Upper lobe of left lung (tissue), 6 donors: ENCODE measurements around the gene MSL3B.

Experiments used
- ATAC-seq, 2 donors: fragments of 200-7000 bp; cut with Tn5 transposase; one replicate each; pipeline ENCODE4 v1.9.1; 2022; ENCODE audit warnings: mild to moderate bottlenecking in 2 of 2, moderate library complexity in 2 of 2; ENCODE audit not compliant: low FRiP score in 2 of 2
- DNase-seq, 2 donors: peaks; one replicate each; pipeline ENCODE4 v3.0.0-alpha.2; 2019 to 2020
- H3K27ac ChIP-seq, 4 donors: fragments of 200-600 bp; sonication (generic); one replicate each; pipeline ENCODE4 v1.5.1; 2016 to 2019
- H3K27me3 ChIP-seq, 4 donors: fragments of 200-600 bp; sonication (generic); one replicate each; pipeline ENCODE4 v1.5.1; 2017 to 2019
- H3K36me3 ChIP-seq, 4 donors: fragments of 200-600 bp; sonication (generic); one replicate each; pipeline ENCODE4 v1.5.1; 2016 to 2019
- H3K4me1 ChIP-seq, 4 donors: fragments of 200-600 bp; sonication (generic); one replicate each; pipeline ENCODE4 v1.5.1; 2018 to 2019
- H3K4me3 ChIP-seq, 4 donors: fragments of 200-600 bp; sonication (generic); one replicate each; pipeline ENCODE4 v1.5.1; 2017 to 2019; ENCODE audit warnings: mild to moderate bottlenecking in 2 of 4, moderate library complexity in 1 of 4
- H3K9me3 ChIP-seq, 4 donors: fragments of 200-600 bp; sonication (generic); one replicate each; pipeline ENCODE4 v1.5.1; 2018 to 2019
- EP300 ChIP-seq, 4 donors: sonication (generic); formaldehyde crosslinking; IDR thresholded peaks; one replicate each; pipeline ENCODE4 v1.5.1; 2017; ENCODE audit warnings: antibody characterized with exemption in 4 of 4, control low read depth in 2 of 4
- POLR2A ChIP-seq, 4 donors: fragments of 450-650 bp; IDR thresholded peaks; one replicate each; pipeline ENCODE4 v1.5.1; 2016 to 2017; ENCODE audit warnings: antibody characterized with exemption in 4 of 4, mild to moderate bottlenecking in 2 of 4
- POLR2AphosphoS5 ChIP-seq, 2 donors: sonication (generic); formaldehyde crosslinking; IDR thresholded peaks; one replicate each; pipeline ENCODE4 v1.5.1; 2017; ENCODE audit warnings: antibody characterized with exemption in 2 of 2
- WGBS, 2 donors: methylation state at CpG; one replicate each; pipeline ENCODE4 v1.1.5; 2017 to 2018; 5-methylcytosine and 5-hydroxymethylcytosine counted together
- TF ChIP-seq, protein P1 (sequence below), 6 experiments: fragments of 450-650 bp in 4 of 6; fragments of 200-600 bp in 2 of 6; sonication (generic) in 2 of 6; IDR thresholded peaks; one replicate each; pipeline ENCODE4 v1.5.1; 2016 to 2019; ENCODE audit warnings: antibody characterized with exemption in 6 of 6
- donor health status: DM: no; HTN: no; CAD: no; lungs with moderate emphysema.
- donor health status: DM: no; HTN: yes; CAD: no; lungs with severe emphysema.

The MSL3B gene

DNA sequence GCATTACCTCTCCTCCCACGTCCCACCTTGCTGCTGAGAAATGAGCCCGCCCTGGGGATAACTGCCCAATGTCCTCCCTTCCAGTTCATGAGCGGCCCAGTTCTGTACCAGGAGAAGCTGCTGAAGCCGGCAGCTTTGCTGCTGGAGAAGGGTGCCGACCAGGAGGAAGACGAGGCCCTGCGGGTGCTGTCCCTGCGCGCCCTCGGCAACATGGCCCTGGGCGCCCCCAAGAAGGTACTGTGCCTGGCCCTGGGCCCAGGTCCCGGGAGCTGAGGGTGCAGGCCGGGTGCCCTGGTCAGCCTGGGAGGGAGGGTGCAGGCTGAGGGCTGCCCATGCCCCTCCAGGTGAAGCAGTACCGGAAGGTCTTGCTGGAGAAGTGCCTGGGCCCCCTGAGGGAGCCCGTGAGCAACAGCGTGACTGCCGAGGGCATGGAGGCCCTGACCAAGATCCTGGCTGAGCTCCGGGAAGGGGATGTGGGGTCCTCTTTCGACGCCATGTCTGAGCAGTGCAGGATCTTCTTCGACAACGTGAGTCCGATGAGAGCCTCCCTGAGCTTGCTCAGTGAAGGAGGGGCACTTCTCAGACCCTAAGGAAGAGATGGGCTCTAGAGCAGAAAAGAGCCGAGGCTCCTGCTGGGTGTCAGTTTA lies 39.5 kb downstream of the MSL3B start:
- no peaks in the 10 kb centered on the region for H3K27me3 ChIP-seq
- DNase-seq (no peak), ATAC-seq (no peak)
- no peak overlapping the region for H3K4me3 ChIP-seq
- no peaks in the 10 kb centered on the region for H3K36me3 ChIP-seq
- TF ChIP-seq, protein P1, sequence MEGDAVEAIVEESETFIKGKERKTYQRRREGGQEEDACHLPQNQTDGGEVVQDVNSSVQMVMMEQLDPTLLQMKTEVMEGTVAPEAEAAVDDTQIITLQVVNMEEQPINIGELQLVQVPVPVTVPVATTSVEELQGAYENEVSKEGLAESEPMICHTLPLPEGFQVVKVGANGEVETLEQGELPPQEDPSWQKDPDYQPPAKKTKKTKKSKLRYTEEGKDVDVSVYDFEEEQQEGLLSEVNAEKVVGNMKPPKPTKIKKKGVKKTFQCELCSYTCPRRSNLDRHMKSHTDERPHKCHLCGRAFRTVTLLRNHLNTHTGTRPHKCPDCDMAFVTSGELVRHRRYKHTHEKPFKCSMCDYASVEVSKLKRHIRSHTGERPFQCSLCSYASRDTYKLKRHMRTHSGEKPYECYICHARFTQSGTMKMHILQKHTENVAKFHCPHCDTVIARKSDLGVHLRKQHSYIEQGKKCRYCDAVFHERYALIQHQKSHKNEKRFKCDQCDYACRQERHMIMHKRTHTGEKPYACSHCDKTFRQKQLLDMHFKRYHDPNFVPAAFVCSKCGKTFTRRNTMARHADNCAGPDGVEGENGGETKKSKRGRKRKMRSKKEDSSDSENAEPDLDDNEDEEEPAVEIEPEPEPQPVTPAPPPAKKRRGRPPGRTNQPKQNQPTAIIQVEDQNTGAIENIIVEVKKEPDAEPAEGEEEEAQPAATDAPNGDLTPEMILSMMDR (IDR thresholded peaks at IDR 0.05) = no peak
- TF ChIP-seq EP300 (IDR thresholded peaks at IDR 0.05) = no peak
- peaks cover 0 to 3% (median 0%) of the 10 kb centered on the region in 4 donors for H3K9me3 ChIP-seq
- H3K4me1 ChIP-seq = no peaks in the 10 kb centered on the region
- no peak overlapping the region for H3K27ac ChIP-seq
- WGBS, 2 donors = 81 to 84% methylated on average over 19 to 24 of the region's 24 CpGs

DNA sequence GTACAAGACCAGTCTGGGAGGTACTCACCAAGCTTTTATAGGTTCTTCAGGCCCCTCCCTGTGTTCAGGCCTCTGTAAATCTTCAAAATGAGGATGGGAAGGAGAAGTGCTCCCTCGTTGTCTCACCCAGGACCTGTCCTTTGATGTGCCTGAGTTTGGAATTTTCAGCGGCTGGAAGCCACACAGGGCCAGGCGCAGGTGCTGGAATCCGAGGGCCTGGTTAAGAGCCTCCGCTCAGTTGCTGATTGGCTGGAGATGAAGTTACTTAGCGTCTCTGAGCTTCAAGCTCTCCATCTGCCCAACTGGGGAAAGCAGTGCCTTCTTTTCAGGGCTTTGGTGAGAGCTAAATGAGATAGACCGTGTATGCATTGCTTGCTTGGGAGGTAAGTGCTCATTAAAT lies 43.8 kb downstream of the MSL3B start:
- no peak overlapping the region for H3K4me3 ChIP-seq
- H3K9me3 ChIP-seq = peaks cover 0 to 3% (median 0%) of the 10 kb centered on the region in 4 donors
- ATAC-seq (no peak), DNase-seq (peak in 1 of 2 donors; percentile 7)
- H3K4me1 ChIP-seq = no peaks in the 10 kb centered on the region
- H3K36me3 ChIP-seq = no peaks in the 10 kb centered on the region
- no peak overlapping the region for H3K27ac ChIP-seq
- TF ChIP-seq POLR2AphosphoS5 (IDR thresholded peaks at IDR 0.05) (no peak), POLR2A (IDR thresholded peaks at IDR 0.05) (no peak), EP300 (IDR thresholded peaks at IDR 0.05) (no peak)
- TF ChIP-seq, protein P1 (IDR thresholded peaks at IDR 0.05) = no peak
- 63 to 78% methylated on average over 7 of the region's 7 CpGs for WGBS, 2 donors
- H3K27me3 ChIP-seq = no peaks in the 10 kb centered on the region

DNA sequence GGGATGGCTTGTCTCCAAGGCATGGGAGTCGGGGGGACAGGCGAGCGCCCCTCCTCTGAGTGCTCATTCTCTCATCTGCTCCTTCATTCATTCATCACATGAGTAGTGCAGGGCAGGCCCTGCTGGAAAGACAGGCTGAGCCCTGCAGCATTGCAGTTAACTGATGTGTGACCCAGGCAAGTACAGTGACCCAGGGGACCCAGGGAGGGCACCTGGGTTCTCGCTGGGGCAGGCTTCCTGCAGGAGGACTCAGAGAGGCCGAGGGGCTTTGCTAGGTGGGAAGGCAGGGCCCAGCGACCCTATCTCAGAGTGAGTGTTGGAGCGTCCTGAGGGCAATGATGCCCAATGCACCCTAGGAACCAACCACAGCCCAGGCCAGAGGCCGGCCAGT lies 44.5 kb downstream of the MSL3B start:
- DNase-seq = peak in 1 of 2 donors; percentile 16
- no peak overlapping the region for H3K27ac ChIP-seq
- ATAC-seq = no peak
- H3K4me1 ChIP-seq = no peaks in the 10 kb centered on the region
- WGBS, 2 donors = 91 to 100% methylated on average over 1 to 8 of the region's 8 CpGs
- no peak for TF ChIP-seq POLR2A (IDR thresholded peaks at IDR 0.05)
- TF ChIP-seq, protein P1 (IDR thresholded peaks at IDR 0.05) = no peak
- H3K9me3 ChIP-seq = peaks cover 0 to 3% (median 0%) of the 10 kb centered on the region in 4 donors
- no peak overlapping the region for H3K4me3 ChIP-seq
- H3K27me3 ChIP-seq = no peaks in the 10 kb centered on the region
- H3K36me3 ChIP-seq = no peaks in the 10 kb centered on the region

DNA sequence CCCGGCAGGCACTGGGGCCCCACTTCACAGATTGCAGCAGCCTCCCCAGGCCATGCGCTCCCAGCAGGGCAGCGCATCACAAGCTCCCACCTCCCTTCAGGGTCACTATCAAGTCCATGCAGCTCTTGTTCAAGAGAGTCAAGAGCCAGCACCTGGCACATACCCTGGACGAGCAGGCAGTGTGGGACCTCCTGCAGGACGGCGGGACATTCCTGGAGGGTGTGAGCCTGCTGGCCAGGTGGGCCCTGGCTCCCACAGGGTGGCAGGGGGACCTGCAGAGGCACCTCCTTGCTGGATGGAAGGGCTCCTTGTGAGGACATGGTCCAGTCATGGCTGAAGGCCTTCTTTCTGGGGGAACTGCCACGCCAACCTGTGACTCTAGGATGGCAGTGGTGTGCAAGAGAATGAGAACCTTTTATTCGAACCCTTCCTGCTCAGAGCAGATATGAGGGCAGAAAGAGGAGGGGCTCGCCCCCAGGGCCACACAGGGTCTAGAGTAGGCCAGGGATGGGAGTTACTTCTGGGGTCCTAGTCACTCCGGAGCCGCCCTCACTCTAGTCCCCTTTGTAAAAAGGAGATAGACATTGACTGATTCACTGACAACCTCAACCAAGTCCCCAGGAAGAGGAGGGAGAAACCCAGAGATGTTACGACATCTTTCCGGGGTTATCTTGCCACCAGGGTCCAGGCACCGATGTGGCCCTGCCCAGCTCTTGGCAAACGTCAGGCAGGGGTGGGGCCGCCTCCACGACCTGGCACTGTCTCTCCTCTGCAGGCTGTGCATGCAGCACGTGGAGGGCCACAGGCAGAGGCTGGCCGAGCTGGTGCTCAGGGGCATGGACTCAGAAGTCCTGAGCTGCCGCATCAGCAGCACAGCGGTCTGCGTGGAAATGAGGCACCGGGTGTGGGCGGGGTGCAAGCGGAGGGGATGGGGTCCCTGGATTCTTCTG lies 45.1 kb downstream of the MSL3B start:
- no peaks in the 10 kb centered on the region for H3K4me1 ChIP-seq
- no peak overlapping the region for H3K4me3 ChIP-seq
- TF ChIP-seq EP300 (IDR thresholded peaks at IDR 0.05) = no peak
- no peak for TF ChIP-seq POLR2A (IDR thresholded peaks at IDR 0.05)
- TF ChIP-seq, protein P1 (IDR thresholded peaks at IDR 0.05) = no peak
- no peak for TF ChIP-seq POLR2AphosphoS5 (IDR thresholded peaks at IDR 0.05)
- peaks cover 0 to 3% (median 0%) of the 10 kb centered on the region in 4 donors for H3K9me3 ChIP-seq
- H3K27me3 ChIP-seq = no peaks in the 10 kb centered on the region
- no peaks in the 10 kb centered on the region for H3K36me3 ChIP-seq
- ATAC-seq = no peak
- H3K27ac ChIP-seq = no peak overlapping the region
- 77 to 81% methylated on average over 6 to 25 of the region's 25 CpGs for WGBS, 2 donors
- DNase-seq = peak; percentile 14 to 74
